Ishikawa (cell line): Measurements from ENCODE around the gene CTAGE9.

Experiments used
- CEBPB ChIP-seq: IDR thresholded peaks from 2 replicates; pipeline ENCODE4 v1.6.1; 2012
- CREB1 ChIP-seq: IDR thresholded peaks from 2 replicates; pipeline ENCODE4 v1.6.1; 2012; ENCODE audit warnings: low read depth
- EGR1 ChIP-seq: IDR thresholded peaks from 2 replicates; pipeline ENCODE4 v1.6.1; 2012
- EP300 ChIP-seq: IDR thresholded peaks from 2 replicates; pipeline ENCODE4 v1.6.1; 2012; ENCODE audit warnings: borderline replicate concordance
- FOXM1 ChIP-seq: IDR thresholded peaks from 2 replicates; pipeline ENCODE4 v1.6.1; 2012; ENCODE audit warnings: low read depth, borderline replicate concordance
- NFIC ChIP-seq: IDR thresholded peaks from 2 replicates; pipeline ENCODE4 v1.6.1; 2012
- RAD21 ChIP-seq: IDR thresholded peaks from 2 replicates; pipeline ENCODE4 v1.6.1; 2012; ENCODE audit warnings: low read depth
- TAF1 ChIP-seq: IDR thresholded peaks from 2 replicates; pipeline ENCODE4 v1.6.1; 2012; ENCODE audit warnings: low read depth, mild to moderate bottlenecking
- TCF12 ChIP-seq: IDR thresholded peaks from 2 replicates; pipeline ENCODE4 v1.6.1; 2012; ENCODE audit warnings: low read depth
- TEAD4 ChIP-seq: IDR thresholded peaks from 2 replicates; pipeline ENCODE4 v1.6.1; 2012
- YY1 ChIP-seq: IDR thresholded peaks from 2 replicates; pipeline ENCODE4 v1.6.1; 2012; ENCODE audit warnings: low read depth
- ZBTB7A ChIP-seq: IDR thresholded peaks from 2 replicates; pipeline ENCODE4 v1.6.1; 2012; ENCODE audit warnings: low read depth
- TF ChIP-seq, protein P1 (sequence below): IDR thresholded peaks from 2 replicates; pipeline ENCODE4 v1.6.1; 2012; ENCODE audit warnings: low read depth, mild to moderate bottlenecking
- TF ChIP-seq, protein P2 (sequence below): IDR thresholded peaks from 2 replicates; pipeline ENCODE4 v1.6.1; 2012
- TF ChIP-seq, protein P3 (sequence below): IDR thresholded peaks from 2 replicates; pipeline ENCODE4 v1.6.1; 2012

The CTAGE9 gene

DNA sequence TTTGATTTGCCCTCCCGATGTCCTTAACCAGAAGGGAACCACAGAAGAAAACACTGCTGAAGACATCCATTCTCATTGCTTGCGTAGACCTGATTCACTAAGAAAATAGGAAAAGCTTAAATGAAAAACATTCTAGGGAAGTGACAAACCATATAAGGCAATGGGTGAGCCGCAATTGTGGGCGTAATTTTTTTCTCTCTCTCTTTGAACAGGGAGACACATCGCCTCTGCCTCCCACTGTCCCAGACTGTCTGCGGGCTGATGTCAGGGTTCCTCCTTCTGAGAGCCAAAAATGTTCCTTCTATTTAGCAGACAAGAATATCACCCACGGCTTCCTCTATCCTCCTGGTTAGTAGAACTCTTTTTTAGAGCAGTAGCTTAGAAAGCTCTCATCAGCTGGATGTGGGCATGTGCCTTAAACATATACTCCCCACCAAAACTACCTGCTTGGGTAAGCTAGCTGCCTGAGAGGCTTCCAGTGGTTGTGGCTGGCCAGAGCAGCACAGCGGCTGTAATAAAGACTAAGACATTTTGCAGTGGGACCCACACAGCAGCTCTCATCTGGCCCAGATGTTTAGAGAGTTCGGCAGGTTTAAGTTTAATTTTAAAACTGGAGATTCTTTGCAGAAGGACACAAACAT, 22.7 kb upstream of the CTAGE9 start:
- TF ChIP-seq EP300, result no peak
- TF ChIP-seq ZBTB7A, result no peak
- TF ChIP-seq YY1, result no peak
- TF ChIP-seq, protein P1, sequence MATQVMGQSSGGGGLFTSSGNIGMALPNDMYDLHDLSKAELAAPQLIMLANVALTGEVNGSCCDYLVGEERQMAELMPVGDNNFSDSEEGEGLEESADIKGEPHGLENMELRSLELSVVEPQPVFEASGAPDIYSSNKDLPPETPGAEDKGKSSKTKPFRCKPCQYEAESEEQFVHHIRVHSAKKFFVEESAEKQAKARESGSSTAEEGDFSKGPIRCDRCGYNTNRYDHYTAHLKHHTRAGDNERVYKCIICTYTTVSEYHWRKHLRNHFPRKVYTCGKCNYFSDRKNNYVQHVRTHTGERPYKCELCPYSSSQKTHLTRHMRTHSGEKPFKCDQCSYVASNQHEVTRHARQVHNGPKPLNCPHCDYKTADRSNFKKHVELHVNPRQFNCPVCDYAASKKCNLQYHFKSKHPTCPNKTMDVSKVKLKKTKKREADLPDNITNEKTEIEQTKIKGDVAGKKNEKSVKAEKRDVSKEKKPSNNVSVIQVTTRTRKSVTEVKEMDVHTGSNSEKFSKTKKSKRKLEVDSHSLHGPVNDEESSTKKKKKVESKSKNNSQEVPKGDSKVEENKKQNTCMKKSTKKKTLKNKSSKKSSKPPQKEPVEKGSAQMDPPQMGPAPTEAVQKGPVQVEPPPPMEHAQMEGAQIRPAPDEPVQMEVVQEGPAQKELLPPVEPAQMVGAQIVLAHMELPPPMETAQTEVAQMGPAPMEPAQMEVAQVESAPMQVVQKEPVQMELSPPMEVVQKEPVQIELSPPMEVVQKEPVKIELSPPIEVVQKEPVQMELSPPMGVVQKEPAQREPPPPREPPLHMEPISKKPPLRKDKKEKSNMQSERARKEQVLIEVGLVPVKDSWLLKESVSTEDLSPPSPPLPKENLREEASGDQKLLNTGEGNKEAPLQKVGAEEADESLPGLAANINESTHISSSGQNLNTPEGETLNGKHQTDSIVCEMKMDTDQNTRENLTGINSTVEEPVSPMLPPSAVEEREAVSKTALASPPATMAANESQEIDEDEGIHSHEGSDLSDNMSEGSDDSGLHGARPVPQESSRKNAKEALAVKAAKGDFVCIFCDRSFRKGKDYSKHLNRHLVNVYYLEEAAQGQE, result no peak
- no peak for TF ChIP-seq RAD21
- no peak for TF ChIP-seq CREB1
- TF ChIP-seq TAF1, result no peak
- TF ChIP-seq TCF12, result no peak
- TF ChIP-seq CEBPB, result no peak
- no peak for TF ChIP-seq TEAD4

DNA sequence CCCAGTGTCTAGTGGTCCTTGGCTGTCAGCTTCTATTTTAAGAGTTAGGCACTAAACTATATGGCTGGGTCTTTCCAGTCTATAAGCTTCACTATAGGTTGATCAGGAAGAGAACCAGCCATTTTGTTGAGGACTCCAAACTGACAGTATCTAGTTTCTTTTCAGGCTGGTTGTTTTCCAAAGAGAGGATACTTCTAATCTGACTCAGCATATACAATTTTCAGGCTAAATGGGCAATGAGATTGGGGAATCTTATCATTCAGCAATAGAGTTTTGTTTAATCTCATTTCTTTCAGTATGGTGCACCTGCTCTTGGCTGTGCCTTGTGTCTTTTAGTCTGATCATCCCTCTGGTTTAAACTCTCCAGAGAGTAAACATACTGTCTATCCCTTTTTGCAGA, 20.4 kb upstream of the CTAGE9 start:
- TF ChIP-seq TCF12 (no peak), NFIC (no peak), YY1 (no peak), TAF1 (no peak), EP300 (no peak), EGR1 (no peak), TEAD4 (no peak), CREB1 (no peak), RAD21 (no peak), FOXM1 (no peak), ZBTB7A (no peak), CEBPB (no peak)
- TF ChIP-seq, protein P2, sequence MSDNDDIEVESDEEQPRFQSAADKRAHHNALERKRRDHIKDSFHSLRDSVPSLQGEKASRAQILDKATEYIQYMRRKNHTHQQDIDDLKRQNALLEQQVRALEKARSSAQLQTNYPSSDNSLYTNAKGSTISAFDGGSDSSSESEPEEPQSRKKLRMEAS, result no peak
- TF ChIP-seq, protein P1, result no peak
- TF ChIP-seq, protein P3, sequence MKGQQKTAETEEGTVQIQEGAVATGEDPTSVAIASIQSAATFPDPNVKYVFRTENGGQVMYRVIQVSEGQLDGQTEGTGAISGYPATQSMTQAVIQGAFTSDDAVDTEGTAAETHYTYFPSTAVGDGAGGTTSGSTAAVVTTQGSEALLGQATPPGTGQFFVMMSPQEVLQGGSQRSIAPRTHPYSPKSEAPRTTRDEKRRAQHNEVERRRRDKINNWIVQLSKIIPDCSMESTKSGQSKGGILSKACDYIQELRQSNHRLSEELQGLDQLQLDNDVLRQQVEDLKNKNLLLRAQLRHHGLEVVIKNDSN, result no peak

DNA sequence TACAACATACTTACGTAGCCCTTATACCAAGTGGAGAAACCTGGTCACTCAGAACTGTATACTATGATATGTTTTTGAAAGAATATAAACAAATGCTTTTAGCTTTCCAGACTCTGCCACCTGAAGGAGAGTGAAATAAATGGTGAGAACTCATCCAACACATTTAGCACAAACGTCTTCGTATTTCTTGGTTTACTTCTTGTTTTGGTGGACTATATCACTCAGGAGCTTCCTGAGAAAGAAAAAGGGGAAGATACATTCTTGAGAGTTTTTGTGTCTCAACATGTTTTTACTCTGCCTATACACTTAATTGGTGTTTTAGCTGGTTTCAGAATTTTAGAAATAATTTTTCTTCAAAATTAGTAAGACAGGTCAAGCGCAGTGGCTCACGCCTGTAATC, 19.4 kb upstream of the CTAGE9 start:
- TF ChIP-seq EP300 (no peak), TEAD4 (no peak), YY1 (no peak), EGR1 (no peak), CEBPB (no peak), NFIC (no peak), FOXM1 (no peak), ZBTB7A (no peak), CREB1 (no peak), RAD21 (no peak), TCF12 (no peak), TAF1 (no peak)
- TF ChIP-seq, protein P3, result no peak
- TF ChIP-seq, protein P2, result no peak
- TF ChIP-seq, protein P1, result no peak

DNA sequence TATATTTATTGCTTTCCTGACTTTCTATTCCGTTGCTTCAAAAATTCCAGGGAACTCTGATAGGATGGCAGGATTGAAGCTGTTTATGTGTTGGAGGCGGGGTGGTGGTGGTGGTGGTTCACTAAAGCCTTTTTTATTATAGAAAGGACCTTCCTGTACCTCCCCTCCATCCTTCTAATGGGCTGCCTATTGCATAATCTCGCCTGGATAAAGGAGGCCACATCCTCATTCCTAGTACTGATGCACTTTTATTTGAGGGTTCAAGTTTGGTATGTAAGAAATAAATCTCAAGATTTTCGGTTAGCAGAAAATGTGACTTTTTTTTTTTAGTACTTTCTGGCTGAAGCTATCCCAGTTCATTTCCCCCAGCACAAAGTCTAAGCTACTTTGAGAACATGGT, 18.7 kb upstream of the CTAGE9 start:
- TF ChIP-seq CREB1 (no peak), FOXM1 (no peak), RAD21 (no peak), CEBPB (no peak), YY1 (no peak), TEAD4 (no peak), TAF1 (no peak), TCF12 (no peak), EGR1 (no peak), NFIC (no peak), ZBTB7A (no peak), EP300 (no peak)
- TF ChIP-seq, protein P3, result no peak
- TF ChIP-seq, protein P2, result no peak
- TF ChIP-seq, protein P1, result no peak
